GM18520 (cell line): ENCODE measurements around the gene EIF2AK3.
"Not testable (repeated sequence)": the region's sequence is repeated elsewhere in the genome, so short reads cannot be mapped to it uniquely, and the experiment has no call there.

ENCODE experiments used
- ATAC-seq: cut with Tn5 transposase; IDR thresholded peaks from one replicate; pipeline ENCODE4 v1.9.1; 2021; ENCODE audit not compliant: unreplicated experiment

EIF2AK3 gene

GRCh38 chr2:88627055-88627855 lies at the start of gene EIF2AK3:
TSS of gene EIF2AK3 (minus strand) at chr2:88627464. CDS start at chr2:88627274, 190 bp downstream.
- peak; percentile 83 for ATAC-seq

GRCh38 chr2:88673363-88673762 lies 46.1 kb upstream of the EIF2AK3 start:
- no peak for ATAC-seq

GRCh38 chr2:88671786-88672427 lies 44.6 kb upstream of the EIF2AK3 start:
- peak; percentile 40 for ATAC-seq

- ATAC-seq: peak; percentile 86
Measured at GRCh38 chr2:88669482-88670214, 42.4 kb upstream of the EIF2AK3 start.

DNA sequence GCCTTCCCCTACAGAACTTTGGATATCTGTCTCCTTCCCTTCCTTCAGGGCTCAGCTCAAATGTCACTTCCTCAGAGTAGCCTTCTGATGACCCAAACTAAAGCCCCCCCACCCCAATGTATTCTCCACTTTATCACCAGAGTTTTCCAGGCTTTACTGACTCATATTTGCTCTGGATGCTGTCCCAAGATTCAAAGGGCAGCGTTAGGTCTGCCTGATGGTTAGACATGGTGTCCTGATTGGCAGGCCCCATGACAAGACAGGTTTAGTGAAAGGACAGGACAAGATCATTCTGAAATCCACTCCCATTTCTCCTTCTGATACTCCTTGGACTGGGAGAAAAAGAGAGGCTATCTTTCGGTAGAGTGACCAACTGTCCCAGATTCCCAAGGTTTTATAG lies 41.6 kb upstream of the EIF2AK3 start:
- no peak for ATAC-seq

GRCh38 chr2:88667219-88667618 lies 40.0 kb upstream of the EIF2AK3 start:
- ATAC-seq: no peak

- no peak for ATAC-seq
Measured at GRCh38 chr2:88666576-88666975, 39.3 kb upstream of the EIF2AK3 start.

DNA sequence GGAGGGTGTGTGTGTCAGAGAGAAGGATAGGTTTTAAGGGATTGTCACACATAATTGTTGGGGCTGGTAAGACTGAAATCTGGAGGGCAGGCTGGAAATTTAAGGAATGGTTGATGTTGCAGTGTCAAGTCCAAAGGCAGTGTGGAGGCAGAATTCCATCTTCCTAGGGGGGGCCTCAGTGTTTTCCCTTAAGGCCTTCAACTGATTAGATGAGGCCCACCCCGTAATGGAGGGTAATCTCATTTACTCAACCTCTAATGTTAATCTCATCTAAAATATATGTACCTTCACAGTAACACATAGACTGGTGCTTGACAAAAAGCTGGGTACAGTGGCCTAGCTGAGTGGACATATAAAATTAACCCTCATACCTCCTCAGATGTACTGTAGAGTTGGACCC lies 33.4 kb upstream of the EIF2AK3 start:
- ATAC-seq: no peak

GRCh38 chr2:88659538-88659915 lies 32.3 kb upstream of the EIF2AK3 start:
- ATAC-seq: no peak

DNA sequence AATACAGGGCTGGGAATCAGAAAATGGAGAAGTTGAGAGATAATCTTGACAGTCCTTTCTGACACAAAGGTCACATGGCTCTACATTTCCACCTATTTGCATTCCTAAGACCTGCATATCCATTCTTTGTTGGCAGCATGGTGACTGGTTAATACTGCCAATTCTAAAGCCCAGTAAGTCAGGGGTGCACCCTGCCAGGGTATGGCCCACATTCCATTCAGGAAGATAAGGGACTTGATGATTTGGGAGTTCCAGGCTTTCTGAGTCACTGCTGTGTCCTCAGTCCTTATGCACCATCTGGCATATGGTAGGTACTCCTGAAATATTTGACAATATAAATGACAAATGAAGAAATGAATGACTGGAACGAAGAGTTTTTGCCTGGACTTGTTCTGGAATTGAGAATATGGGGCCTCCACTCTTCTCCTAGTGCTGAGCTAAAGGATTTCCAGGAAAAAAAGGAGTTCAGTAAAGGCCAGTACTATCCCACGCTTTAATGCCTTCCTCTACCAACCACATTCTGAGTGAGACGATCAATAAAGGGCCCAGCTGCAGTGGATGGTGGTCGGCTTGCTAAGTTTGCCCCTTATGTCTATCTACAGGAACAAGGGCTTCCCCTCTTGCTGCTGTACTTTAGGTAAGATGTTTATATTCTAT lies 31.7 kb upstream of the EIF2AK3 start:
- no peak for ATAC-seq

- no peak for ATAC-seq
Measured at GRCh38 chr2:88658326-88658725, 31.1 kb upstream of the EIF2AK3 start.

DNA sequence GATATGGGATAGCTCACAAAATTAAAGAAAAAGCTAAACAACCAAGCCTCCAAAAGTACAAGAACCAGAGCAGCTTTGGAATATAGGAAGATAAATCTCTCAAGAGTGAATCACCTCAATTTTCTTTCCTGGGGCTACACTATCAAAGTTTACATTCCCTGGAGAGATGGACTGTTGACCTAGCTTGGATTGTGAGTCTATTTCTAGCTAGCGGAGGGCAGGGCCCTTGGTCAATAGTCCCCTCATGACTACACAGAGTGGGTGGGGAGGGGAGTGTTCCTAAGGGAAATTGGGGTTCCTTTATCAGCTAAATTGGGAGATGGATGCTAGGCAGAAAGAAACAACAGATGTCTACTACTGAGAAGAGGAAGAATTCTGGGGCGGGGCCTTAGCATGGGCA lies 29.9 kb upstream of the EIF2AK3 start:
- ATAC-seq: no peak

DNA sequence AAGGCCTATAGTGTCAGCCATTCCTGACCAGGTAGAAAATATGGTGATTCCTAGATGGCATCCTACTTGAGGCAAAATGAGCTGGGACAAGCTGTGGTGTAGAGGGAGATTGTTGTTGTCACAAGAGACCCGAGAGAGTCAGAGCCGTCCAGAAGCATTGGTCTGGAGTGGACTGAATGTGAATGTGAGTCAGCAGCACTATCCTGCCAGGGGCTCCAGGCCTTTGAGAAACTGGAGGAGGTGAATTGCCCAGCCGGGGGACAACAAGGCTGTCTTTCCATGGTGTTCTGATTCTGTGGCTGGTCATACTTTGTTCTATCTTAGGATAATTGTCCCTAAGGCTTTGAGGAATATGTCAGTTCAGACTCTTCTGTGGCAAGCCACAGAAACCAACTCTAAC lies 29.4 kb upstream of the EIF2AK3 start:
- no peak for ATAC-seq

DNA sequence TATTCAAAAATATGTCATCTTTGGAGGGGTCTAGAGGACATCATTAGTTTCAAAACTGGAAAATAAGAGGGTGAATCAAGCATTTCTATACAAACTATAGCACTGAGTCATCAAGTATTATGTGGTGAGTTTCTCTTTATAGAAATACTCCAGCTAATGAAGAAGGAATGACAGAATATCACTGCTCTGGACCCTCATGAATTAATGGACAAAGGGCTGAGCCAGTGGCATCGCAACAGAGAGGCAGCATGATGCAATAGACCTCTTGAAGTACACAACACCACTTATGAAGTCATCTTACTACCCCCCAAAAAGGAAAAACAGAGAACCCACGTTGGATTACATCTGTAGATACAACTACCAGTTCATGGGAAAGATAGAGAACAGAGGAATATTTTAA lies 27.4 kb upstream of the EIF2AK3 start:
- ATAC-seq: no peak

DNA sequence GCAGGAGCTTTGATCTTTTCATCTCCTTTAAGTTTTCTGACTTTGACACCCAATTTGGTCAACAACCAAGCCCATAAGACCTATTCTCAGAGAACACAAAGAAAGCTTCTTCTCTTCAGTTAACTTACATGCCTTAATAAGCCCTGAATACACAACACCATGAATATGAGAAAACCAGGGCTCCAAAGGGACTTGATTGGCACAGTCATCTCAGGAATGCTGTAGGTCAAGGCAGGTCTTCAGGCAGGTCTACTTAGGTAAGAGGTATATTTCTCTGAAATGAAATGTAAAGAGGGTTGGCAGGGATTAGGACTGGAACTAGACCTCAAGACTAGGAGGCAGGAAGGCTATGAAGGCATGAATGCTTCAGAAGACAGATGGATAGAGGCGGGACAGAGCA lies 24.4 kb upstream of the EIF2AK3 start:
- no peak for ATAC-seq

DNA sequence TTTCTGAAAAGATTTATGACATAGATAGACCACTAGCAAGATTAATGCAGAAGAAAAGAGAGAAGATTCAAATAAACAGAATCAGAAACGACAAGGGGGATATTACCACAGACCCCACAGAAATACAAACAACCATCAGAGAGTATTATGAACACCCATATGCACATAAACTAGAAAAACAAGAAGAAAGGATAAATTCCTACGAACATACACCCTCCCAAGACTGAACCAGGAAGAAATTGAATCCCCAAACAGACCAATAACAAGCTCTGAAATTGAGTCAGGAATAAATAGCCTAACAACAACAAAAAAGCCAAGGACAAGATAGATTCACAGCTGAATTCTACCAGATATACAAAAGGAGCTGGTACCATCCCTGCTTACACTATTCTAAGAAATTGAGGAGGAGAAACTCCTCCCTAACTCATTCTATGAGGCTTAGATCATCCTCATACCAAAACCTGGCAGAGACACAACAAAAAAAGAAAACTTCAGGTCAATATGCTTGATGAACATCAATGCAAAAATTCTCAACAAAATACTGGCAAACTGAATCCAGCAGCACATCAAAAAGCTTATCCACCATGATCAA lies 18.1 kb upstream of the EIF2AK3 start:
- ATAC-seq: not testable (repeated sequence)

GRCh38 chr2:88642278-88642677 lies 15.0 kb upstream of the EIF2AK3 start:
- ATAC-seq: no peak

- ATAC-seq: no peak
Measured at GRCh38 chr2:88641330-88641729, 14.1 kb upstream of the EIF2AK3 start.

DNA sequence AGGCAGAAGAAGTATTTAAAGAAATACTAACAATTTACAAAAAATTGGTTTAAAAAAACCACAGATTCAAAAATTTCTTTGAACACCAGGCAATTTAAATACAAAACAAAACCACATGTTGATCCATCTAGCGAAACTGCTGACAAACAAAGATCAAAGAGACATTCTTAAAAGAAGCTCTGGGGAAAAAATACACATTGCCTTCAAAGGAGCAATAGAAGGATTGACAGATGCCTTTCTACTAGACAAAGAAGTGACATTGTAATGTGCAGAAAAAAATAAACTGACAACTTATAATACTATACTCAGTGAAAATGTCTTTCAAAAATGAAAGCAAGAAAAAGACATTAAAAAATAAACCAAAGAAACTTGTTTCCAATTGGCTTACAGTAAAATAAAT lies 12.6 kb upstream of the EIF2AK3 start:
- no peak for ATAC-seq

DNA sequence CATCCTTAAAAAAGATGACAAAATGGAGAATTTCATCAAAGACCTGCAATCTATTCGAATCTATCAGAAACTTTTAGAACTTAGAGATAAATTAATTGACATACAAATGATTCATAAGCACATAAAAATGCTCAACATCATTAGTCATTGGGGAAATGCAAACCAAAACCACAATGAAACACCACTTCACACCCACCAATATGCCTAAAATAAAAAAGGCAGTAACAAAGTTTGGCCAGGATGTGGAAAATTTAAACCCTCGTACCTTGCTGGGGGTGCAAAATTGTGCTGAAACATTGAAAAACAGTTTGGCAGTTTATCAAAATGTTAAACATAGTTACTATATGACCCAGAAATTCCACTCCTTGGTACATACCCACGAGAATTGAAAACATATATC lies 11.5 kb upstream of the EIF2AK3 start:
- no peak for ATAC-seq

DNA sequence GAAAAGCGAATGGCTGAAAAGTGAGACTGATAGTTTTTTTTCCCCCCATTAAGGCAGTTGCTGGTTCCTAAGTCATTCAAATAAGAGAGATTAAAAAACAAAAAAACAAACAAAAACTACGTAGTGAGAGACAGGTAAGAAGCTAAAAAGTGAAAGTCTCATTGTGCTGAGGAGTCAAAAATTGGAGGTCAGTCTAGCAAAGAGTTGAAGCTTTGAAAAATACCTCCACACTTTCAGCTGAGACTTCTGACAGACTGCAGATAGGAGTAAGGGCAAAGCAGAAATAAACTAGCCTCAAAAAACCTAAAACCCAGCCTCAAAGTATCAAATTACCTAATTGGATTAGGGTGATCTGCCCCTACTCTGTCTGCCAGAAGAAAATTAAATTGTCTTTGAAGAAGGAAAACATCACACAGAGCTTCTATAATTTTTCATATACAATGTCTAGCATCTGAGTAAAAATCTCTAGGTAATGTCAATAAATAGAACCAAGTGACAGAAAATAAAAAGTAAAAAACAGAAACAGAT lies 10.9 kb upstream of the EIF2AK3 start:
- no peak for ATAC-seq
